ENCODE measurements around the gene DUOXA1.
"Not testable (repeated sequence)": the region's sequence is repeated elsewhere in the genome, so short reads cannot be mapped to it uniquely, and the experiment has no call there.

The DUOXA1 gene

GRCh38 chr15:45141386-45141785 is 11.7 kb upstream of the DUOXA1 start:
- peaks cover 6% of the 10 kb centered on the region for H3K27me3 ChIP-seq (replicated peaks; ENCODE audit: control insufficient read depth, insufficient read depth, low read length, poor library complexity, severe bottlenecking)
- no peaks in the 10 kb centered on the region for H3K9me3 ChIP-seq (ENCODE audit: control insufficient read depth, low read length)
- no peaks in the 10 kb centered on the region for H3K4me1 ChIP-seq (ENCODE audit: control insufficient read depth, insufficient read depth, low read length, poor library complexity, severe bottlenecking)
- no peaks in the 10 kb centered on the region for H3K36me3 ChIP-seq (ENCODE audit: control insufficient read depth, insufficient read depth, low read length)
- H3K27ac ChIP-seq (ENCODE audit: insufficient read depth, low read length, poor library complexity, severe bottlenecking) = no peak overlapping the region
- DNase-seq = no peak
- no peak overlapping the region for H3K4me3 ChIP-seq (ENCODE audit: insufficient read depth, low read depth, low read length, poor library complexity, severe bottlenecking)

- DNase-seq = no peak
- Histone ChIP-seq H3K36me3 (ENCODE audit: control insufficient read depth, insufficient read depth, low read length) (no peaks in the 10 kb centered on the region), H3K4me1 (ENCODE audit: control insufficient read depth, insufficient read depth, low read length, poor library complexity, severe bottlenecking) (no peaks in the 10 kb centered on the region), H3K27me3 (replicated peaks; ENCODE audit: control insufficient read depth, insufficient read depth, low read length, poor library complexity, severe bottlenecking) (peaks cover 12% of the 10 kb centered on the region), H3K27ac (ENCODE audit: insufficient read depth, low read length, poor library complexity, severe bottlenecking) (no peak overlapping the region), H3K4me3 (ENCODE audit: insufficient read depth, low read depth, low read length, poor library complexity, severe bottlenecking) (no peak overlapping the region), H3K9me3 (ENCODE audit: control insufficient read depth, low read length) (no peaks in the 10 kb centered on the region)
Observed at GRCh38 chr15:45140557-45141250, 11.0 kb upstream of the DUOXA1 start.

GRCh38 chr15:45139770-45140169 is 10.1 kb upstream of the DUOXA1 start:
- Histone ChIP-seq H3K4me3 (ENCODE audit: insufficient read depth, low read depth, low read length, poor library complexity, severe bottlenecking) (no peak overlapping the region), H3K27me3 (replicated peaks; ENCODE audit: control insufficient read depth, insufficient read depth, low read length, poor library complexity, severe bottlenecking) (peaks cover 17% of the 10 kb centered on the region), H3K4me1 (ENCODE audit: control insufficient read depth, insufficient read depth, low read length, poor library complexity, severe bottlenecking) (peaks cover 5% of the 10 kb centered on the region), H3K9me3 (ENCODE audit: control insufficient read depth, low read length) (no peaks in the 10 kb centered on the region), H3K27ac (ENCODE audit: insufficient read depth, low read length, poor library complexity, severe bottlenecking) (no peak overlapping the region), H3K36me3 (ENCODE audit: control insufficient read depth, insufficient read depth, low read length) (no peaks in the 10 kb centered on the region)
- DNase-seq = no peak

GRCh38 chr15:45138814-45139765 is 9.4 kb upstream of the DUOXA1 start:
- DNase-seq = no peak
- H3K27me3 ChIP-seq (replicated peaks; ENCODE audit: control insufficient read depth, insufficient read depth, low read length, poor library complexity, severe bottlenecking) = peaks cover 20% of the 10 kb centered on the region
- H3K27ac ChIP-seq (ENCODE audit: insufficient read depth, low read length, poor library complexity, severe bottlenecking) = no peak overlapping the region

GRCh38 chr15:45137703-45138102 is 8.0 kb upstream of the DUOXA1 start:
- Histone ChIP-seq H3K4me1 (ENCODE audit: control insufficient read depth, insufficient read depth, low read length, poor library complexity, severe bottlenecking) (peaks cover 5% of the 10 kb centered on the region), H3K4me3 (ENCODE audit: insufficient read depth, low read depth, low read length, poor library complexity, severe bottlenecking) (no peak overlapping the region), H3K9me3 (ENCODE audit: control insufficient read depth, low read length) (no peaks in the 10 kb centered on the region), H3K27me3 (replicated peaks; ENCODE audit: control insufficient read depth, insufficient read depth, low read length, poor library complexity, severe bottlenecking) (peaks cover 25% of the 10 kb centered on the region), H3K27ac (ENCODE audit: insufficient read depth, low read length, poor library complexity, severe bottlenecking) (no peak overlapping the region), H3K36me3 (ENCODE audit: control insufficient read depth, insufficient read depth, low read length) (no peaks in the 10 kb centered on the region)
- DNase-seq = no peak

More at GRCh38 chr15:45138814-45139765, 9.4 kb upstream of the DUOXA1 start:
- Histone ChIP-seq H3K4me3 (ENCODE audit: insufficient read depth, low read depth, low read length, poor library complexity, severe bottlenecking) (no peak overlapping the region), H3K36me3 (ENCODE audit: control insufficient read depth, insufficient read depth, low read length) (no peaks in the 10 kb centered on the region), H3K4me1 (ENCODE audit: control insufficient read depth, insufficient read depth, low read length, poor library complexity, severe bottlenecking) (peaks cover 5% of the 10 kb centered on the region), H3K9me3 (ENCODE audit: control insufficient read depth, low read length) (no peaks in the 10 kb centered on the region)

- Histone ChIP-seq H3K4me1 (ENCODE audit: control insufficient read depth, insufficient read depth, low read length, poor library complexity, severe bottlenecking) (peaks cover 5% of the 10 kb centered on the region), H3K27ac (ENCODE audit: insufficient read depth, low read length, poor library complexity, severe bottlenecking) (no peak overlapping the region), H3K9me3 (ENCODE audit: control insufficient read depth, low read length) (no peaks in the 10 kb centered on the region), H3K4me3 (ENCODE audit: insufficient read depth, low read depth, low read length, poor library complexity, severe bottlenecking) (no peak overlapping the region), H3K36me3 (ENCODE audit: control insufficient read depth, insufficient read depth, low read length) (no peaks in the 10 kb centered on the region), H3K27me3 (replicated peaks; ENCODE audit: control insufficient read depth, insufficient read depth, low read length, poor library complexity, severe bottlenecking) (peaks cover 25% of the 10 kb centered on the region)
- DNase-seq = no peak
Observed at GRCh38 chr15:45136378-45136764, 6.7 kb upstream of the DUOXA1 start.

- not testable (repeated sequence) for H3K36me3 ChIP-seq (ENCODE audit: control insufficient read depth, insufficient read depth, low read length); H3K4me3 ChIP-seq (ENCODE audit: insufficient read depth, low read depth, low read length, poor library complexity, severe bottlenecking); H3K27ac ChIP-seq (ENCODE audit: insufficient read depth, low read length, poor library complexity, severe bottlenecking); H3K9me3 ChIP-seq (ENCODE audit: control insufficient read depth, low read length); H3K4me1 ChIP-seq (ENCODE audit: control insufficient read depth, insufficient read depth, low read length, poor library complexity, severe bottlenecking); DNase-seq
- peaks cover 25% of the 10 kb centered on the region for H3K27me3 ChIP-seq (replicated peaks; ENCODE audit: control insufficient read depth, insufficient read depth, low read length, poor library complexity, severe bottlenecking)
Observed at GRCh38 chr15:45135705-45136377, 6.2 kb upstream of the DUOXA1 start.

- Histone ChIP-seq H3K27ac (ENCODE audit: insufficient read depth, low read length, poor library complexity, severe bottlenecking) (no peak overlapping the region), H3K27me3 (replicated peaks; ENCODE audit: control insufficient read depth, insufficient read depth, low read length, poor library complexity, severe bottlenecking) (peaks cover 32% of the 10 kb centered on the region), H3K9me3 (ENCODE audit: control insufficient read depth, low read length) (no peaks in the 10 kb centered on the region), H3K4me3 (ENCODE audit: insufficient read depth, low read depth, low read length, poor library complexity, severe bottlenecking) (no peak overlapping the region), H3K36me3 (ENCODE audit: control insufficient read depth, insufficient read depth, low read length) (no peaks in the 10 kb centered on the region), H3K4me1 (ENCODE audit: control insufficient read depth, insufficient read depth, low read length, poor library complexity, severe bottlenecking) (peaks cover 5% of the 10 kb centered on the region)
- DNase-seq = no peak
Observed at GRCh38 chr15:45134682-45135604, 5.3 kb upstream of the DUOXA1 start.

GRCh38 chr15:45134046-45134445 is 4.4 kb upstream of the DUOXA1 start:
- Histone ChIP-seq H3K27ac (ENCODE audit: insufficient read depth, low read length, poor library complexity, severe bottlenecking) (no peak overlapping the region), H3K27me3 (replicated peaks; ENCODE audit: control insufficient read depth, insufficient read depth, low read length, poor library complexity, severe bottlenecking) (peaks cover 40% of the 10 kb centered on the region), H3K36me3 (ENCODE audit: control insufficient read depth, insufficient read depth, low read length) (no peaks in the 10 kb centered on the region), H3K4me1 (ENCODE audit: control insufficient read depth, insufficient read depth, low read length, poor library complexity, severe bottlenecking) (peaks cover 5% of the 10 kb centered on the region), H3K9me3 (ENCODE audit: control insufficient read depth, low read length) (no peaks in the 10 kb centered on the region), H3K4me3 (ENCODE audit: insufficient read depth, low read depth, low read length, poor library complexity, severe bottlenecking) (no peak overlapping the region)
- DNase-seq = no peak
